HFFc6 (cell line): ENCODE measurements around the gene LRP1B. TPM values are rescaled to one million over a fixed set of nuclear protein-coding genes. Genes with fewer than 3 reads are reported as not detected.

ENCODE experiments used
- DNase-seq: peaks from one replicate; pipeline ENCODE4 v3.0.0-alpha.2; 2018
- H3K27ac Mint-ChIP-seq: 2 replicates; pipeline ENCODE4 v1.8.0; 2020; ENCODE audit warnings: mild to moderate bottlenecking, mixed read lengths
- H3K27me3 Mint-ChIP-seq: 2 replicates; pipeline ENCODE4 v1.8.0; 2021; ENCODE audit warnings: mild to moderate bottlenecking, moderate library complexity, mixed read lengths; ENCODE audit not compliant: insufficient read depth
- H3K36me3 Mint-ChIP-seq: 2 replicates; pipeline ENCODE4 v1.8.0; 2021; ENCODE audit warnings: low read depth, mixed read lengths
- H3K4me1 Mint-ChIP-seq: 2 replicates; pipeline ENCODE4 v1.8.0; 2020; ENCODE audit warnings: low read depth, mixed read lengths
- H3K4me3 Mint-ChIP-seq: 2 replicates; pipeline ENCODE4 v1.8.0; 2020; ENCODE audit warnings: mild to moderate bottlenecking, moderate library complexity, mixed read lengths
- H3K9me3 Mint-ChIP-seq: 2 replicates; pipeline ENCODE4 v1.8.0; 2020; ENCODE audit warnings: mild to moderate bottlenecking, mixed read lengths
- CTCF ChIP-seq: fragments of 200-600 bp; sonication (generic); IDR thresholded peaks from 2 replicates; pipeline ENCODE4 v1.5.0; 2021; ENCODE audit warnings: antibody characterized with exemption, mild to moderate bottlenecking
- total RNA-seq, 6 experiments: library from RNA; stranded (reverse); fragmentation: NEBNext Ultra II Directional; extraction: Animal tissue kit (Norgen Biotek cat#: 25700); gene quantifications; 2 replicates in 1 of 6; 3 replicates in 5 of 6; pipeline ENCODE4 v1.2.3, GENCODE V29; 2021

LRP1B gene
- total RNA-seq, 6 experiments from 2014 or later, result not detected

GRCh38 chr2:140862181-140862580 lies 1268.6 kb downstream of the LRP1B start:
- no peak for DNase-seq
- no peak overlapping the region for H3K27ac Mint-ChIP-seq

GRCh38 chr2:140861666-140862065 lies 1269.2 kb downstream of the LRP1B start:
- Mint-ChIP-seq H3K4me1 (no peaks in the 10 kb centered on the region), H3K27ac (no peak overlapping the region)

More at GRCh38 chr2:140862181-140862580, 1268.6 kb downstream of the LRP1B start:
- Mint-ChIP-seq H3K4me3 (no peak overlapping the region), H3K36me3 (no peaks in the 10 kb centered on the region), H3K9me3 (peaks cover 4% of the 10 kb centered on the region; the same call in 1 of the 2 replicates), H3K4me1 (no peaks in the 10 kb centered on the region), H3K27me3 (no peaks in the 10 kb centered on the region)
- no peak for TF ChIP-seq CTCF

GRCh38 chr2:140855471-140855870 lies 1275.3 kb downstream of the LRP1B start:
- no peak for DNase-seq
- Mint-ChIP-seq H3K4me1 (no peaks in the 10 kb centered on the region), H3K27me3 (no peaks in the 10 kb centered on the region), H3K9me3 (peaks cover 16% of the 10 kb centered on the region), H3K36me3 (no peaks in the 10 kb centered on the region), H3K4me3 (no peak overlapping the region), H3K27ac (no peak overlapping the region)
- no peak for TF ChIP-seq CTCF

More at GRCh38 chr2:140861666-140862065, 1269.2 kb downstream of the LRP1B start:
- no peak for DNase-seq
- Mint-ChIP-seq H3K36me3 (no peaks in the 10 kb centered on the region), H3K9me3 (peaks cover 4% of the 10 kb centered on the region; the same call in 1 of the 2 replicates), H3K4me3 (no peak overlapping the region), H3K27me3 (no peaks in the 10 kb centered on the region)
- no peak for TF ChIP-seq CTCF

GRCh38 chr2:140851258-140851981 lies 1279.4 kb downstream of the LRP1B start:
- no peak overlapping the region for H3K4me3 Mint-ChIP-seq
- no peaks in the 10 kb centered on the region; the same call in 1 of the 2 replicates for H3K27me3 Mint-ChIP-seq
- TF ChIP-seq CTCF, result no peak
- H3K4me1 Mint-ChIP-seq, result no peaks in the 10 kb centered on the region
- H3K9me3 Mint-ChIP-seq, result peaks cover 30% of the 10 kb centered on the region
- no peaks in the 10 kb centered on the region for H3K36me3 Mint-ChIP-seq
- H3K27ac Mint-ChIP-seq, result no peak overlapping the region
- no peak for DNase-seq

- Mint-ChIP-seq H3K4me1 (no peaks in the 10 kb centered on the region), H3K27me3 (no peaks in the 10 kb centered on the region; the same call in 1 of the 2 replicates), H3K4me3 (no peak overlapping the region), H3K27ac (no peak overlapping the region), H3K9me3 (peaks cover 13% of the 10 kb centered on the region; the same call in 1 of the 2 replicates), H3K36me3 (no peaks in the 10 kb centered on the region)
- no peak for TF ChIP-seq CTCF
- no peak for DNase-seq
Measured at GRCh38 chr2:140843186-140843585, 1287.6 kb downstream of the LRP1B start.
